ENCODE data around the gene RAB7A.
A peak's percentile ranks its signal among the peaks of the same experiment; 100 is the strongest.

Gene RAB7A

DNA sequence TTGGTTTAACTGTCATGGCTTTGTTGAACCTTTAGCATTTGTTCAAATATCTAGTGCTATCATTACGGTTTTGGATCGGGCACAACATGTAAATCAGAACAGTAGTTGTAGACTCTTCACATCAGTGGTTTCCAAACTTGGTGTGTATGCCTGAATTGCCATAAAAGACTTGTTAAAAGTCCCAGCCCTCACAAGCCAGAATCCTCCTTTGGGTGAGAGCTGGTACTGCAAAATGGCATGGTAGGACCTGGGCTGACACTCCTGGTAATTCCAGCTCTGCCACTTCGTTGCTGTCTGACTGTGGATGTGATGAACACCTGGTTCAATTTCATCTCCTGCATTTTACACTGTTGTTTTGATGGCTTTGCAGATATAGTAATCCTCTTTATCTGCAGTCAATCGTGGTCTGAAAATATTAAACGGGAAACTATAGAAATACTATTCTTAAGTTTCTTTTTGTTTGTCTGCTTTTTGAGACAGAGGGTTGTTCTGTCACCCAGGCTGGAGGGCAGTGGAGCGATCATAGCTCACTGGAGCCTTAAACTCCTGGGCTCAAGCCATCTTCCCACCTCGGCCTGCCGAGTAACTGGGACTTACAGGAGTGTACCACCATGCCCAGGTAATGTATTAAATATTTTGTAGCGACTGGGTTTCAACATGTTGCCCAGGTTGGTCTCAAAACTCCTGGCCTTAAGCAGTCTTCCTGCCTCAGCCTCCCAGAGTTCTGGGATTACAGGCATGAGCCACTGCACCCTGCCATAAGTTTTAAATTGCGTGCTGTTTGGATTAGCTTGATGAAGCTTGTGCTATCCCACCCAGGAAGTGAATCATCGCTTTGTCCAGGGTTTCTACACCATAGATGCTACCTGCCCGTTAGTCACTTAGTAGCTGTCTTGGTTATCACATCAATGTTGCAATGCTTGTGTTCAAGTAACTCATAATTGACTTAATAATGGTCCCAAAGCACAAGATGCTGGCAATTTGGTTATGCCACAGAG lies 61.6 kb downstream of the RAB7A start:
- no peak for DNase-seq (ENCODE audit: low read depth, low spot score)

DNA sequence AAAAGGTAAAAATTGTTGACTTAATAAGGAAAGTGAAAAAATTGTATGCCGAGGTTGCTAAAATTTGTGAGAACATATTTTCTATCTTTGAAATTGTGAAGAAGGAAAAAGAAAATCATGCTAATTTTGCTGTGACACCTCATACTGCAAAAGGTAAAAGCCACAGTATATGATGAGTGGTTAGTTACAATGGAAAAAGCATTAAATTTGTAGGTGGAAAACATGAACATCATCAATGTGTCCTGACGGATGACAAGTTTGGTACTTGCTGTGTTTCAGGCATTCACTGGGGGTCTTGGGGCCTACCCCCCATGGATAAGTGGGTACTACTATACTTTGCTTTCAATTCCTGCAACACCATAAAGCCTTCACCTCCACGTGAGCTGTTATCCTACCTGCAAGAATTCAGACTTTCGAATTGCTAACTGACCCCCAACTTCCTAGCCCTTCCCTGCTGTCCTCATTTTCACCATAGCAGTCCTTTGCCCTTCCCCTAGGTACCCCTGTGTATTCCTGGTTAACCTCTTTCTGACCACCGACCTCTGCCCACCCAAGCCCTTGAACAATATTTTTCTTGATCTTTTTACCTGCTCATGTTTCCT lies 62.4 kb downstream of the RAB7A start:
- DNase-seq (ENCODE audit: low read depth, low spot score): no peak

DNA sequence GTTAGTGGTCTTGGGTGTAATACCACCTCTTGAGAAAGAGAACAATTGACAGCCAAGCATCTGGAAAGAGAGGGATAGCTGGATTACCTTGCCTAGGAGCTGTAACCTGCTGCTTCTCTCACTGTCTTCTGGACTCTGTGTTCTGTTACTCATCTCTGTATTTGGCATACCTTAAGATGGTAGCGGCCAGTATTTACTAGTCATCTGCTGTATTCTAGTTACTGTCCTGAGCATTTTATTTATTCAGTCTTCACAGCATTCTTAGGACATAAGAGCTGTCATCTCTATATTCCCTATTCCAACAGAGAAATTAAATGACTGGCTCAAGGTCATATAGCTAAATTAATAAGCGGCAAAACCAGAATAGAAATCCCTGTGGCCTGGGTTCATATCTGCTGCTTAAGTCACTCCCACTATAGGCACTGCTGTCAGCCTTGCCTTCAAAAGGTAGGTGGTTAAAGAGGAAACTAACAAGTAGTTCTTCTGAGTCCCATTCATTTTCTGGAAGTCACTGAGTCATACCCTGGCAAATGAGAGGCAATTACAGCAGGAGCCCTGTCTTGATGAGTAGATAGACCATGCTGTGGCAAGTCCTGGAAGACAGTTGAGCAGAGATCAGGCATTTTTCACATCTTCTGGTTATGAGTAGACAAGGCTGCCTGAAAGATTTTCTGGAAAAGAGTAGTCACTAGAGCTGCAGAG lies 68.2 kb downstream of the RAB7A start:
- no peak for DNase-seq (ENCODE audit: low read depth, low spot score)

DNA sequence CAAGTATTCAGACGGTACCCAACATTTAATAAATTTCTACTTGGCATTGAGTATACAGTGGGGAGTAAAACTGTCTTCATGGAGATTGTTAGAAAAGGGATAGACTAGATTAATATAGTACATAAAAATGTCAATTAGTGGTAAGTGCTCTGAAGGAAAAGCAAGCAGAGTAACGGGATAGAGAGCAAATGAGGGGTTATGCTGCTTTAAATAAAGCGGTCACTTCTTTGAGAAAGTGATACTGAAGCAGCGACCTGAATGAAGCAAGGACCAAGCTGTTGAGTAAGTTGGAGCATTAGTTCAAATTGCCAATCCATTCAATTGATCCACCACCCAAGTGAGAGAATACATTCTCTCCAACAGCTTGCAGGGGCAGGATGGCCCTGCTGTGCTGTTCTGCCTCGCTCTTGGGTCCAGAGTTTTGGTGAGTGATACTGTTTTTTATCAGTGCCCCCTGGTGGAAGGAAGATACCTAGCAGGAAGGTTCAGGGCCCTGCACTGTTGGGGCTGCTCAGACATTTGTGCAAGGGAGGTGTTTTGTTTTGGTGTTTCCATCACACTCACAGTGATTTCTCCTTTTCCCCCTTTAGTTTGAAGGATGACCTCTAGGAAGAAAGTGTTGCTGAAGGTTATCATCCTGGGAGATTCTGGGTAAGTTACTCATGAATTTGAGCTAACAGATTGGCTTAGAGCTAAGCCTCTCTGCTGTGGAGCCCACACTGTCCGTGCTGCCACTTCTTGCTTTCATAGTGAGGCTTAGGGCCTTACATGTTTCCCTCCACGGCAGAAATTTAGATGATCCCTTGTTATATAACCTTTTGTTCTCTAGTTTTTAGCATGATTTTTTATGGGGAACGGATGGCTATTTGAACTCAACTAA lies 69.0 kb downstream of the RAB7A start:
- DNase-seq (ENCODE audit: low read depth, low spot score): peak; percentile 33

DNA sequence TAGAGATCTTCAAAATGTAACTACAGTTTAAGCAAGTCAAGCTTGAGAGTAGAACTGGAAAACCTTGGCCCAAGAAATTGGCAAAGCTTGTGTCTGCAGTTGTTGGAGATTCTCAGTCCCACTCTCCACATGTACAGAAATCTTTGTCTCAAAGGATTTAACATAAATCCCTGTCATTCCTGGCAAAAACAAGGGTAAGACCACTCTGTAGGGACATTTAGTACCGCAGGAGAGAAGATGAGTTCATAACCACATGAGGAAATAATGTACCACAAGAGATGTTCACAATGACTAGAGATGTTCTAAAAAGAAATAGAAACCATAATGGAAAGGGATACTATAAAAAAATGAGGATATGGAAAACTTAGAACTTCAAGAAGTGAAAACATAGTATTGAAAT lies 73.7 kb downstream of the RAB7A start:
- no peak for DNase-seq (ENCODE audit: low read depth, low spot score)

DNA sequence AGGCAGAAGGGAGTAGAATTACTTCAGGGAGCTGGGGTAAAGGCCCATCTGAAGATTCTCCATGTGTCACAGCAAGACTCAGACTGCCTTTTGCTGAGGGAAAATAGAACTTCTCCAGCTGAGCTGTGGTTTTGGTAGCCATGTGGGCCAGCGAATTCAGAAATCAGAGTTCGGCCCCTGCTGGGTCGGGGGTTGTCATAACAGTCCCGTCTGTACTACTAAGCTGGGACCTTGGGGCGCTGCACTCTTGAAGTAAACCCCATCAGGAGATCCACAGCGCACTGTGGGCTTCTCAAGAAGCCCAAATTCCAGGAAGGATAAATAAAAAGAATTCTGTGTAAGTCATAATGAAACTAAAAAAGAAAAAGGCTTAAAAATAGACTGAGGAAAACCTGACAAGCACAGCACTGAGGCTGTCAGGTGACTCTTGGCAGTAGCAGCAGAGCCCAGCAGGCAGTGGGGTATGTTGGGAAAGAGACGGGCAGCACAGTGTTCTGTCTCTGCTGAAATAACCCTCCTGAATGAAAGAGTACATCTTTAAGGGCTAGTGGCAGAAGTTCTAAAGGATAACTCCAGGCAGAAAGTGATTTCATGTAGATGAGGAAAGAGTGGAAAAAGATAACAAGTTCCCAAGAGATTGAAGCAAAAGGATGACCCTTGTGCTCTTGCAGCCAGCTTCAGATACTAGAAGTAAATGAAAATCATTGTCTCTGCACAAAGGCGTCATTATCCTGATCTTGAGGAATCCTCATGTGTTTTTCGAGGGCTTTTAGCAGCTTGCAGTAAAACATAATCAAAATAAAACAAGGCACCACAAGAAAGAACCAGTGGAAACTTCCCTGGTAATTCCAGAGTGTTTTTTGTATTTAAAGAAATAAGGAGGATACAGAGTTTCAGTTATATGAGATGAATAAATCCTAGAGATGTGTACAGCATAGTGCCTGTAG lies 74.5 kb downstream of the RAB7A start:
- DNase-seq (ENCODE audit: low read depth, low spot score): no peak

DNA sequence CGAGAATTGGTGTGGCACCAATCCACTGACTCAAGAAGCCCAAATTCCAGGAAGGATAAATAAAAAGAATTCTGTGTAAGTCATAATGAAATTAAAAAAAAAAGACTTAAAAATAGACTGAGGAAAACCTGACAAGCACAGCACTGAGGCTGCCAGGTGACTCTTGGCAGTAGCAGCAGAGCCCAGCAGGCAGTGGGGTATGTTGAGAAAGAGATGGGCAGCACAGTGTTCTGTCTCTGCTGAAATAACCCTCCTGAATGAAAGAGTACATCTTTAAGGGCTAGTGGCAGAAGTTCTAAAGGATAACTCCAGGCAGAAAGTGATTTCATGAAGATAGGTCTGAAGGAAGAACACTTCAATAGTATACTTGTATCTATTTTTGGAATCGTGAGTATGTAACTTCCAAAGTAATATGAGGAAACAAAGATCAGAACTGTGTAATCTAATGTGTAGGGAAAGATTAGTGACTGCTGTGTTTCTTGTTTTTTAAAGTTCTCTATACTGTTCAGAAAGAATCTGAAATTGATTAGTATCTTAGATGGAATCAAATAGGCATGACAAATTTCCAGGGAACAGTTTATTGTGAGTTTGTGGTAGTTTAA lies 75.9 kb downstream of the RAB7A start:
- no peak for DNase-seq (ENCODE audit: low read depth, low spot score)

DNA sequence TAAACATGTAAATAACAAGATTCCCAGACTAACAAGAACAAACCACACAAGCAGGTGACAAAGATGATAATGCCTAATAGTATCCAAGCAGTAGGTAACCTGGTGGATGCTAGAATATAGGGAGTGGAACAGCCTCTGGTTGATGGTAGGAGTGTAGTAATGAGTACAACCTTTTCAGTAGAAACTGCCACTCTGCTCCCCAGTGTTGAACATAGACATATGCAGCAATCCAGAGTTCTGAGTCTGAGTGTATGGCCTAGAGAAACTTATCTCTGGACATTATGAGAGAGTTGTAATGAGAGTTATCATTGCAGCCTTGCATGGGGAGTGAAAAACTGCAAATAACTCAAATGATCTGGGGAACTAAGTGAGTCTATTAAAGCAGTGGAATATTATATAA lies 77.3 kb downstream of the RAB7A start:
- DNase-seq (ENCODE audit: low read depth, low spot score): no peak

DNA sequence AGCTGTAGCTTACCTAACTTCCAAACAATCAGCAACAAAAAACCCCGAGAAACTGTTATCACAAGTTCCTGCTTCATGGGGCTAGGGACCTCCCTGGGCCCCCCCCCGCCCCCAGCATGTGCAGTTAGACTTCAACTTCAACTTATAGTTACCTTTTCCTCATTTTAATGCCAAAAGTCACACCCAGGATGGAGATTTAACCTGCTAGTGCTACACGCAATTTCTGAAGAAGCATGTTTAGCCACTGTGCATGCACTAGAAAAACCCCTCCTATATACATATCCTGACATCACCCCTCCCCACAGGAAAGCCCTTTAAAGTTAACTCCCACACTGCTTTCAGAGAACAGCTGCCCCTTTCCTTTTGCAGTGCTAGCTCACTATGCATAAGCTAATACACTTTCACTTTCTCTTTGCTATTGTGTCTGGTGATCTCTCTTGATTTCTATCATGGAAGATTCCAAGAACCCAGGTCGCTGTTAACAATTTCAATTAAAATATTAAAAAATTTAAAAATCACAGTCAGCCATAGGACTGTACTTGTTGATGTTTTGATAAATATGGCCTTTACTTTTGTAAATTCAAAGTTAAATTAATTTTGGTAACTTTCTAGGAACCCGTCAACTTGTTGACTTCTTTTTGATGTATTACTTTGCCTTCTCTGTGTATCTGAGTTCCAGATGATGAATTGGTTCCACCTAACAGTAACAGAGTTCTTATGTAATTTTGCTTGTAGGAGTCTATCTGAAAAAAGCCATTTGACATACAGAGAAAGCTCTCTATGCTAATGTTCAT lies 78.2 kb downstream of the RAB7A start:
- DNase-seq (ENCODE audit: low read depth, low spot score): peak; percentile 39

DNA sequence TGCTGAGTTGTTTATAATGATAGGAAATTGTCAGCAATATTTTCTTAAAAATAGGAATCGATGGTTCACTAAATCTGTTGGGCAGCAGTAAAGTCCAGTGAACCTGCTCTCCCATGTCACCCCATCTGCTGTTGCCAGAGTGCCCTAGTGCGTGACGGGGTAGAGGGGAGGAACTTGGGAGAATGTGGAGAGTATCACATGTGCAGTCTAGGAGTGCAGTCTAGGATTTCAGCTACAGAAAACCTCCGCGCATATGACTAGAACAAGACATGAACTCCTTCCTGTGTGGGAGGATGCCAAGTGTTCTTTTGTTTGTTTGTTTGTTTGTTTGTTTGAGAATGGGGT lies 78.8 kb downstream of the RAB7A start:
- no peak for DNase-seq (ENCODE audit: low read depth, low spot score)

DNA sequence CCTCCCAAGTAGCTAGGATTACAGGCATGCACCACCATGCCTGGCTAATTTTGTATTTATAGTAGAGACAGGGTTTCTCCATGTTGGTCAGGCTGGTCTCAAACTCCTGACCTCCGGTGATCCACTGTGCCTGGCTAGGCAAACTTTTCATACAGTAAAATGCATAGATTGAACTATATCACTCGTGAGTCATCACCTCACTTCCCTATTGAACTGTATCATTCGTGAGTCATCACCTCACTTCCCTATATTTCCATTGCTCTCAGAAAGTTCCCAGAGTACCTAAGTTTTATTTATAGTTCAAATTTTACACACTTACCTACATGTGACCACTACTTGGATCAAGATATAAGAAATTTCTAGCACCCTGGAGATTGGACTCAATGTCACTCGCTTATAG lies 79.8 kb downstream of the RAB7A start:
- DNase-seq (ENCODE audit: low read depth, low spot score): no peak

DNA sequence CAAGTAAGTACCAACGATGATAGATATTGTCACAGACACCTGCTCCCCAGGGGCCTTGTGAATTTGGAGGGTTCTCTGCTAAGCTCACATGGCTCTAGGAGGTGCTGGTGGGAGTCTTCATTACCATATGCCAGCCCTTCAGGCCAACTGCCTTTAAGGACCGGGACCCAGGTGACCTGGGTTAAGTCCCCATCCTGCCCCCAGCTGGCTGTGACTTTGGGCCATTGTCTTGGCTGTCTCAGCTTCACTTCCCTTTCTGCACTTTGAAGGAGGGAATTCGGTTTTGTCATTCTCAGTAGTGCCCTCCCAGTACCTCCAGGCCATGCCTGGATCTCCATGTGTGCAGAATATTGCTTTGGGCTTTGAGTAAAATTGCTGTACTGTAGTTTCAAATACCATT lies 80.6 kb downstream of the RAB7A start:
- no peak for DNase-seq (ENCODE audit: low read depth, low spot score)

DNA sequence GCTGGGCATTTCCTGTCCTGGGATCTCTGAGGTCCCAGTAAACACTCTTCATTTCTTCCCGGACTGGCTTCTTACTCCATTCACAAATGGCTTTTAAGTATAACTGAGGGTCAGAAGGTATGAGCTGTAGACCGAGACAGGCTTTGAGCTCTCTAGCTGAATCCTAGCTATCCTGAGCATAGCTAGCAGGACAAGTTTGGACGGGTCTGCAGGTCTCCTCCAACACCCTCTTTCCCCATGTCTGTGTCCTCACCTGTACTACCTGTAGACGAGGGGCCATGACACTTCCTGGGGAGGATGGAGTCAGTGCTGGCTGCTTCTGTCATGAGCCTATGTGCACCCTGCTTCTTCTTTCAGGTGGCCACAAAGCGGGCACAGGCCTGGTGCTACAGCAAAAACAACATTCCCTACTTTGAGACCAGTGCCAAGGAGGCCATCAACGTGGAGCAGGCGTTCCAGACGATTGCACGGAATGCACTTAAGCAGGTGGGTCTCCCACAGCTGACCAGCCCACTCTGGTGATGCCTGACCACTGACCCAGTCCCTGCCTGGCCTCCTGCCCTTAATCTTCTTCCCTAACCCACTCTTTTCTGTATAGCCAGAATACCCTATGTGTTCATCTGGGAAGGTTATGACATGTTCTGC lies 81.3 kb downstream of the RAB7A start:
- no peak for DNase-seq (ENCODE audit: low read depth, low spot score)

DNA sequence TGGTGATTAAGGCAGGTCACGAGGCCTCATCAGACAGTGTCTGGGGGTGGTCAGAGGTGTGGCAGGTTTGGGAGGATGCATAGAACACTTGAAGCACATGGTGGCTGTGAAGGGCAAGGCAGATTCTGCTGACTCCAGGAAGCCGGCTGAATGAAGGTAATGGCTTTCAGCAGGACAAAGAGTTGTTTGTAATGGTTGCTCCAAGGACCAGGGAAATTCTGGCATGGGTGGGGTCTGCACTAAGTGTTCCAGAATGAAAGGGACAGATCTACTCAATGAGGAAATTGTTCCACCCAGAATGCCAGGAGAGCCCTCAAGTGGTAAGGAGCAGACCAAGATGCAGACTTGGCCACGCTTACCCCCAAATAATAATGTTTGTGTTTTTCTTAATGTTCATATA lies 82.7 kb downstream of the RAB7A start:
- DNase-seq (ENCODE audit: low read depth, low spot score): no peak

DNA sequence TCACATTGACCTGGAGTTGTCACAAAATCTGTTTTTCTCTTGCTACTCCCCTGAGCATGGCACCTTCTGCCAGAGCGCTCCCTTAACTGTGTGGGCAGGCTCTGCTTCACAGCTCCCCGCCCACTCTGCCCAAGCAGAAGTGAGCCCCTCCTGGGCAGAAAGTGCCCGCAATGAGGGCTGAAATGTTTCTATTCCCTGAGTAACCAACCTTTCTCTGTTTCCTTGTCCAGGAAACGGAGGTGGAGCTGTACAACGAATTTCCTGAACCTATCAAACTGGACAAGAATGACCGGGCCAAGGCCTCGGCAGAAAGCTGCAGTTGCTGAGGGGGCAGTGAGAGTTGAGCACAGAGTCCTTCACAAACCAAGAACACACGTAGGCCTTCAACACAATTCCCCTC lies 87.1 kb downstream of the RAB7A start:
- no peak for DNase-seq (ENCODE audit: low read depth, low spot score)

DNA sequence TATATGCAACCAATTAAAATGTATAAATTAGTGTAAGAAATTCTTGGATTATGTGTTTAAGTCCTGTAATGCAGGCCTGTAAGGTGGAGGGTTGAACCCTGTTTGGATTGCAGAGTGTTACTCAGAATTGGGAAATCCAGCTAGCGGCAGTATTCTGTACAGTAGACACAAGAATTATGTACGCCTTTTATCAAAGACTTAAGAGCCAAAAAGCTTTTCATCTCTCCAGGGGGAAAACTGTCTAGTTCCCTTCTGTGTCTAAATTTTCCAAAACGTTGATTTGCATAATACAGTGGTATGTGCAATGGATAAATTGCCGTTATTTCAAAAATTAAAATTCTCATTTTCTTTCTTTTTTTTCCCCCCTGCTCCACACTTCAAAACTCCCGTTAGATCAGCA lies 88.1 kb downstream of the RAB7A start:
- DNase-seq (ENCODE audit: low read depth, low spot score): no peak

DNA sequence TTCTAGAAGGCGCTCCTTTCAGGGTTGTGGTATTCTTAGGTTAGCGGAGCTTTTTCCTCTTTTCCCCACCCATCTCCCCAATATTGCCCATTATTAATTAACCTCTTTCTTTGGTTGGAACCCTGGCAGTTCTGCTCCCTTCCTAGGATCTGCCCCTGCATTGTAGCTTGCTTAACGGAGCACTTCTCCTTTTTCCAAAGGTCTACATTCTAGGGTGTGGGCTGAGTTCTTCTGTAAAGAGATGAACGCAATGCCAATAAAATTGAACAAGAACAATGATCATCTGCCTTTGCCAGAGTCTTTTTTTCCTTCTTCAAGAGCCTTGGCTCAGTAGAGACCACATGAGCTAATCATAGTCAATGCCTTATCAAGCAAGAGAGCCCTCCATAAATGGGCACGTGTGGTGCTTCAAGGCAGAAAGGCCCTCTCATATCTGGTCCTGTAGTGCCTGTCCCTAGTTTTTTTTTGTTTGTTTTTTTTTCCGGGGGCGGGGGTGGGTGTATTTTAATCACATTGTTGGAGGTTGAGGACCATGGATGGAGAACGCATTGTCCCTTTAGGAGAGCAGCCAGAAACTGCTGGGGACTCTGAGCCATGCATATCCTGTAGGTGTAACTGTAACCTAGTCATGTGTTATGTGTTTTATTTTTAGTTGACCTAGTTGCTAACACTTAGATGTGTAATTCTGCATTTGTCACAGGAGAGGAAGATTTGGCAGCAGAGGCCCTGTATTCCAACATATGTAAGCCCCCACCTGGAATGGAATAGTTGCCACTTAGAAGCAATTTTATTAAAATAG lies 88.7 kb downstream of the RAB7A start:
- no peak for DNase-seq (ENCODE audit: low read depth, low spot score)
